Endothelial cell of umbilical vein (primary cell): ENCODE results near the gene BLOC1S3. TPM values are rescaled to one million over a fixed set of nuclear protein-coding genes. Genes with fewer than 3 reads are reported as not detected.

Source experiments
- BruUV-seq: library from RNA; stranded (reverse); fragments of 400-500 nt; replicated peaks from 2 replicates; lab custom pipeline; 2021; lab: Mats Ljungman, UMichigan
- CTCF ChIA-PET: fragments of 300-600, 350-600 bp; sonication (Branson Sonifier 250); formaldehyde crosslinking; loops from one replicate; lab custom pipeline; 2021; ENCODE audit warnings: antibody characterized with exemption, inconsistent platforms; lab: Charles Lee
- POLR2A ChIA-PET: fragments of 300-600, 350-600 bp; sonication (Branson Sonifier 250); formaldehyde crosslinking; loops from one replicate; lab custom pipeline; 2021; ENCODE audit warnings: antibody characterized with exemption, inconsistent platforms; lab: Charles Lee
- DNase-seq: peaks from one replicate; pipeline ENCODE4 v3.0.0-alpha.2; 2011; ENCODE audit warnings: low read depth, low spot score
- FAIRE-seq: peaks from 2 replicates; lab custom pipeline; 2011; peaks lifted over from hg19 to GRCh38; lab: Jason Lieb, UNC
- H2AFZ ChIP-seq: 2 replicates; pipeline ENCODE4 v1.6.0; 2012; ENCODE audit warnings: low read depth, low read length, control low read depth, inconsistent platforms
- H3K27ac ChIP-seq: 2 replicates; pipeline ENCODE4 v1.5.1; 2011; ENCODE audit warnings: low read depth, mild to moderate bottlenecking, control low read depth, low read length, moderate library complexity; ENCODE audit not compliant: insufficient read depth
- H3K27me3 ChIP-seq, 2 experiments: 2 replicates each; pipeline versions ENCODE4 v1.6.0 to v1.6.1; 2011; ENCODE audit warnings: low read length in 2 of 2, mixed read lengths in 1 of 2; ENCODE audit not compliant: control insufficient read depth in 2 of 2, insufficient read depth in 2 of 2
- H3K36me3 ChIP-seq, 2 experiments: 2 replicates in 1 of 2; 3 replicates in 1 of 2; pipeline ENCODE4 v1.5.1; 2011; ENCODE audit warnings: low read length in 2 of 2, mild to moderate bottlenecking in 1 of 2, moderate library complexity in 1 of 2; ENCODE audit not compliant: control insufficient read depth in 2 of 2, insufficient read depth in 2 of 2; ENCODE audit errors: extremely low read depth in 1 of 2
- H3K4me1 ChIP-seq: 3 replicates; pipeline ENCODE4 v1.5.1; 2011; ENCODE audit warnings: mild to moderate bottlenecking, low read length; ENCODE audit not compliant: control insufficient read depth, insufficient read depth; ENCODE audit errors: extremely low read depth
- H3K4me2 ChIP-seq: 2 replicates; pipeline ENCODE4 v1.6.1; 2011; ENCODE audit warnings: low read length, control low read depth, mixed read lengths; ENCODE audit not compliant: insufficient read depth
- H3K4me3 ChIP-seq, 3 experiments: fragments of 200-600 bp in 1 of 3; sonication (generic), shearing (Covaris generic) in 1 of 3; replicated peaks in 1 of 3; 2 replicates each; pipeline ENCODE4 v1.5.1; 2011 to 2016; ENCODE audit warnings: control low read depth in 3 of 3, low read length in 3 of 3, mild to moderate bottlenecking in 2 of 3, inconsistent platforms in 1 of 3, low read depth in 1 of 3, moderate library complexity in 1 of 3; ENCODE audit not compliant: insufficient read depth in 1 of 3
- H3K79me2 ChIP-seq: 2 replicates; pipeline ENCODE4 v1.6.0; 2012; ENCODE audit warnings: low read length, inconsistent platforms; ENCODE audit not compliant: control insufficient read depth, insufficient read depth
- H3K9ac ChIP-seq: replicated peaks from 2 replicates; pipeline ENCODE3; 2011; ENCODE audit warnings: low read length, control low read depth; ENCODE audit not compliant: insufficient read depth; ENCODE audit errors: extremely low read depth
- H3K9me1 ChIP-seq: replicated peaks from 3 replicates; pipeline ENCODE4 v1.6.0; 2011; ENCODE audit warnings: mild to moderate bottlenecking, low read length; ENCODE audit not compliant: control insufficient read depth, insufficient read depth; ENCODE audit errors: extremely low read depth
- H3K9me3 ChIP-seq: replicated peaks from 2 replicates; pipeline ENCODE4 v1.5.1; 2012; ENCODE audit warnings: low read length, inconsistent platforms; ENCODE audit not compliant: control insufficient read depth, insufficient read depth
- H4K20me1 ChIP-seq: replicated peaks from 2 replicates; pipeline ENCODE3; 2011; ENCODE audit warnings: mild to moderate bottlenecking, low read length; ENCODE audit not compliant: control insufficient read depth, insufficient read depth; ENCODE audit errors: extremely low read depth
- EZH2 ChIP-seq: IDR thresholded peaks from 2 replicates; pipeline ENCODE4 v1.6.1; 2012; ENCODE audit warnings: borderline replicate concordance, low read depth, mild to moderate bottlenecking, moderate library complexity, low read length, inconsistent platforms; ENCODE audit not compliant: severe bottlenecking
- FOS ChIP-seq: IDR thresholded peaks from 2 replicates; pipeline ENCODE4 v1.6.1; 2011; ENCODE audit warnings: mild to moderate bottlenecking, low read length, moderate library complexity, borderline replicate concordance; ENCODE audit not compliant: insufficient read depth
- GATA2 ChIP-seq: IDR thresholded peaks from 2 replicates; pipeline ENCODE4 v1.7.0; 2011; ENCODE audit warnings: low read depth, mild to moderate bottlenecking, moderate library complexity, mixed read lengths, low read length; ENCODE audit not compliant: insufficient read length, insufficient read depth
- JUN ChIP-seq: IDR thresholded peaks from 2 replicates; pipeline ENCODE4 v1.6.1; 2011; ENCODE audit warnings: borderline replicate concordance, low read depth; ENCODE audit not compliant: insufficient read length, insufficient read depth
- MYC ChIP-seq: IDR thresholded peaks from one replicate; pipeline ENCODE4 v1.6.1; 2011; ENCODE audit warnings: mild to moderate bottlenecking, low read depth, low read length
- POLR2A ChIP-seq: IDR thresholded peaks from 2 replicates; pipeline ENCODE4 v1.6.1; 2012; ENCODE audit warnings: low read depth, mild to moderate bottlenecking, control low read depth, low read length
- POLR2AphosphoS5 ChIP-seq: IDR thresholded peaks from 2 replicates; pipeline ENCODE4 v1.6.1; 2012; ENCODE audit warnings: low read depth, mild to moderate bottlenecking, control low read depth, low read length, moderate library complexity; ENCODE audit not compliant: insufficient read depth
- dilution Hi-C: fragments of 300-500 bp; cut with MboI; formaldehyde crosslinking; loops from one replicate; pipeline ENCODE4 v1.15.0; 2019; ENCODE audit warnings: low sequenced_read_pairs; ENCODE audit not compliant: extremely low pct_ligation_motif_present
- intact Hi-C: fragments of 100-400 bp; cut with micrococcal nuclease; formaldehyde crosslinking; loops from one replicate; pipeline ENCODE4 v1.10.0; 2022
- polyA plus RNA-seq, 4 experiments: library from polyadenylated mRNA; depleted of rRNA in 3 of 4; stranded (reverse) in 3 of 4; unstranded in 1 of 4; fragments of >200 nt; gene quantifications; 2 replicates each; pipeline versions ENCODE4 v1.2.1 to v1.2.3, GENCODE V29; 2011 to 2012; ENCODE audit warnings: missing spikeins in 1 of 4
- total RNA-seq: library from RNA; stranded (reverse); gene quantifications from 2 replicates; pipeline ENCODE4 v1.2.3, GENCODE V29; 2021
- TF ChIP-seq, protein P1 (sequence below): IDR thresholded peaks from 2 replicates; pipeline ENCODE4 v1.6.1; 2011; ENCODE audit not compliant: insufficient read depth, insufficient read length
- TF ChIP-seq, protein P2 (sequence below), 2 donors: IDR thresholded peaks; 1 replicate in 1 of 2; 2 replicates in 1 of 2; pipeline ENCODE4 v1.5.1; 2011; ENCODE audit warnings: low read length in 2 of 2, mild to moderate bottlenecking in 2 of 2, moderate library complexity in 2 of 2, control low read depth in 1 of 2, inconsistent platforms in 1 of 2, low read depth in 1 of 2; ENCODE audit not compliant: insufficient read depth in 1 of 2; ENCODE audit errors: extremely low read depth in 1 of 2

BLOC1S3 gene
- total and polyA plus RNA-seq, 2 donors (not counting 3 experiments of a cell fraction or from before 2014, with no cell fraction given): 13.6 to 17.4 TPM

DNA sequence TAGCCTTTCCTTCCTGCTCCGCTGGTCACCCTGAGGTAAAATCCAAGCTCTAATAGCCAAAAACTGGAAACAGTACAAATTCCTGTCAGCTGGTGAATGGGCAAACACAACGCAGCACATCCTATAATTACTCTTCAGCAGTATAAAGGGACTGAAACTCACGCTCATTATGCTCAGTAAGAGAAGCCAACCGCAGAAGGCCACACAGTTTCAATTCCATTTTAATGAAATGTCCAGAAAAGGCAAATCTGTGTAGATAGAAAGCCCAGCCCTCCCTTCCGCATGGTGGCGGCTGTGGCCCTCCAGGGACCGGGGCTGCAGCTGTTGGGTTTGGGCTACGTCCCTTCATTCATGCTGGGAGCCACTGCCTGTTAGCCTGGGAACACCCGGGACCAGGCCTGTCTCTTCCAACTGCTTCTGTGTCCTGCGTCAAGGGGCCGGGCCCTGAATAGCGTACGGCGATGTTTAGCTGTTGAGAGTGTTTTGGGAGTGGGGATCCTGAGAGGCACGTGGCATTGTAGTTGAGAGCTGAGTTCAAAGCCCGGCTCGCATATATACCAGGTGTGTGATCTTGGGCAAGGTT lies 41.3 kb upstream of the BLOC1S3 start:
- no peak overlapping the region for H3K4me2 ChIP-seq
- no peaks in the 10 kb centered on the region for H4K20me1 ChIP-seq
- no peaks in the 10 kb centered on the region for H3K27me3 ChIP-seq
- dilution Hi-C loops: no loop called here
- H3K79me2 ChIP-seq: peaks cover 2% of the 10 kb centered on the region
- intact Hi-C loops: no loop called here
- no TSS peak for BruUV-seq
- DNase-seq (no peak), FAIRE-seq (no peak)
- CTCF ChIA-PET: interaction anchor here (2.1 to 3.4 kb wide), 2 partner anchors 11 to 15 kb away, joined by 5 to 16 read pairs; no protein-coding TSS in a partner anchor
- no peak overlapping the region for H3K27ac ChIP-seq
- TF ChIP-seq MYC: no peak
- no peak for TF ChIP-seq POLR2A
- no peak for TF ChIP-seq GATA2
- TF ChIP-seq, protein P1, sequence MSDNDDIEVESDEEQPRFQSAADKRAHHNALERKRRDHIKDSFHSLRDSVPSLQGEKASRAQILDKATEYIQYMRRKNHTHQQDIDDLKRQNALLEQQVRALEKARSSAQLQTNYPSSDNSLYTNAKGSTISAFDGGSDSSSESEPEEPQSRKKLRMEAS: no peak
- no peak for TF ChIP-seq FOS
- TF ChIP-seq, protein P2, sequence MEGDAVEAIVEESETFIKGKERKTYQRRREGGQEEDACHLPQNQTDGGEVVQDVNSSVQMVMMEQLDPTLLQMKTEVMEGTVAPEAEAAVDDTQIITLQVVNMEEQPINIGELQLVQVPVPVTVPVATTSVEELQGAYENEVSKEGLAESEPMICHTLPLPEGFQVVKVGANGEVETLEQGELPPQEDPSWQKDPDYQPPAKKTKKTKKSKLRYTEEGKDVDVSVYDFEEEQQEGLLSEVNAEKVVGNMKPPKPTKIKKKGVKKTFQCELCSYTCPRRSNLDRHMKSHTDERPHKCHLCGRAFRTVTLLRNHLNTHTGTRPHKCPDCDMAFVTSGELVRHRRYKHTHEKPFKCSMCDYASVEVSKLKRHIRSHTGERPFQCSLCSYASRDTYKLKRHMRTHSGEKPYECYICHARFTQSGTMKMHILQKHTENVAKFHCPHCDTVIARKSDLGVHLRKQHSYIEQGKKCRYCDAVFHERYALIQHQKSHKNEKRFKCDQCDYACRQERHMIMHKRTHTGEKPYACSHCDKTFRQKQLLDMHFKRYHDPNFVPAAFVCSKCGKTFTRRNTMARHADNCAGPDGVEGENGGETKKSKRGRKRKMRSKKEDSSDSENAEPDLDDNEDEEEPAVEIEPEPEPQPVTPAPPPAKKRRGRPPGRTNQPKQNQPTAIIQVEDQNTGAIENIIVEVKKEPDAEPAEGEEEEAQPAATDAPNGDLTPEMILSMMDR (IDR thresholded peaks at IDR 0.05; ENCODE audit: extremely low read depth in 1 of 2, insufficient read depth in 1 of 2, low read depth in 1 of 2, low read length in 2 of 2): no peak
- no peak for TF ChIP-seq EZH2
- no peak for TF ChIP-seq POLR2AphosphoS5
- TF ChIP-seq JUN: no peak
- H3K9ac ChIP-seq: no peak overlapping the region
- peaks cover 2 to 6% of the 10 kb centered on the region in 2 experiments for H3K36me3 ChIP-seq
- H3K9me3 ChIP-seq: no peaks in the 10 kb centered on the region
- POLR2A ChIA-PET: no interaction called here
- no peaks in the 10 kb centered on the region for H3K4me1 ChIP-seq
- H3K4me3 ChIP-seq: no peak overlapping the region
- H3K9me1 ChIP-seq: no peaks in the 10 kb centered on the region
- no peak overlapping the region for H2AFZ ChIP-seq
